K562 (cell line): ENCODE data around the gene CRIP3. TPM values are rescaled to one million over a fixed set of nuclear protein-coding genes. Genes with fewer than 3 reads are reported as not detected.

Experiments
- ATAC-seq: fragments of 200-7000 bp; cut with Tn5 transposase; 3 replicates; pipeline ENCODE4 v1.9.1; 2020; ENCODE audit warnings: moderate library complexity
- Bru-seq: library from RNA; stranded (reverse); fragments of 400-500 nt; gene quantifications from one replicate; lab custom pipeline; 2021; lab: Mats Ljungman, UMichigan
- BruChase-seq, 2 experiments: library from RNA; stranded (reverse); fragments of 400-500 nt; gene quantifications; one replicate each; lab custom pipeline; 2021; lab: Mats Ljungman, UMichigan
- BruUV-seq: library from RNA; stranded (reverse); fragments of 400-500 nt; replicated peaks from 2 replicates; lab custom pipeline; 2021; lab: Mats Ljungman, UMichigan
- CTCF ChIA-PET: fragments of 300-600 bp; formaldehyde crosslinking; extraction: SDS; loops from one replicate; lab custom pipeline; 2021; ENCODE audit warnings: low intra/inter-chr PET ratio; lab: Yijun Ruan, JAX
- POLR2A ChIA-PET: fragments of 300-600, 350-650 bp; sonication (Branson Sonifier 250); formaldehyde crosslinking; extraction: SDS; loops from one replicate; lab custom pipeline; 2021; ENCODE audit warnings: antibody characterized with exemption, inconsistent platforms; lab: Yijun Ruan, JAX
- DNase-seq, 4 experiments: peaks; one replicate each; pipeline versions ENCODE4 v3.0.0 to v3.0.0-alpha.2; 2011 to 2018; ENCODE audit warnings: low spot score in 3 of 4, mixed read lengths in 3 of 4; ENCODE audit errors: extremely low read depth in 1 of 4
- FAIRE-seq: peaks from 2 replicates; lab custom pipeline; 2011; peaks lifted over from hg19 to GRCh38; lab: Jason Lieb, UNC
- H2AFZ ChIP-seq: 2 replicates; pipeline ENCODE4 v1.6.0; 2011; ENCODE audit warnings: low read depth, low read length, control low read depth, inconsistent platforms
- H3K27ac ChIP-seq: fragments of 200-600 bp; 3 replicates; pipeline ENCODE4 v1.8.0; 2011; ENCODE audit warnings: low read depth, mild to moderate bottlenecking, control low read depth, inconsistent platforms, low read length, moderate library complexity, mixed read lengths; ENCODE audit errors: extremely low read depth
- H3K27me3 ChIP-seq, 2 experiments: fragments of 300-600 bp in 1 of 2; 2 replicates in 1 of 2; 3 replicates in 1 of 2; pipeline versions ENCODE4 v1.6.0 to v1.8.0; 2011; ENCODE audit warnings: inconsistent platforms in 2 of 2, low read length in 2 of 2, mild to moderate bottlenecking in 1 of 2, mixed read lengths in 1 of 2, moderate library complexity in 1 of 2; ENCODE audit not compliant: control insufficient read depth in 2 of 2, insufficient read depth in 2 of 2
- H3K36me3 ChIP-seq: fragments of 300-600 bp; 3 replicates; pipeline ENCODE4 v1.8.0; 2011; ENCODE audit warnings: mild to moderate bottlenecking, low read length, inconsistent platforms; ENCODE audit not compliant: control insufficient read depth, insufficient read depth
- H3K4me1 ChIP-seq, 2 experiments: fragments of 200-600 bp in 1 of 2; replicated peaks in 1 of 2; 2 replicates in 1 of 2; 3 replicates in 1 of 2; pipeline versions ENCODE4 v1.5.1 to v1.8.0; 2011; ENCODE audit warnings: inconsistent platforms in 2 of 2, low read length in 2 of 2, mild to moderate bottlenecking in 1 of 2, mixed read lengths in 1 of 2, moderate library complexity in 1 of 2; ENCODE audit not compliant: control insufficient read depth in 2 of 2, insufficient read depth in 2 of 2
- H3K4me2 ChIP-seq: 2 replicates; pipeline ENCODE4 v1.6.1; 2011; ENCODE audit warnings: low read length, control low read depth, inconsistent platforms, mixed read lengths; ENCODE audit not compliant: insufficient read depth
- H3K4me3 ChIP-seq: fragments of 200-600 bp; sonication (generic), shearing (Covaris generic); 2 replicates; pipeline ENCODE4 v1.5.1; 2016; ENCODE audit warnings: control low read depth, inconsistent platforms
- H3K79me2 ChIP-seq: fragments of 200-600 bp; 3 replicates; pipeline ENCODE4 v1.8.0; 2011; ENCODE audit warnings: low read length, inconsistent platforms; ENCODE audit not compliant: control insufficient read depth, insufficient read depth
- H3K9ac ChIP-seq, 2 experiments: 2 replicates each; pipeline versions ENCODE4 v1.6.0 to v1.6.1; 2011; ENCODE audit warnings: low read depth in 2 of 2, low read length in 2 of 2, control low read depth in 1 of 2, inconsistent platforms in 1 of 2, mild to moderate bottlenecking in 1 of 2, mixed read lengths in 1 of 2; ENCODE audit not compliant: insufficient read depth in 1 of 2
- H3K9me1 ChIP-seq: one replicate; pipeline ENCODE4 v1.6.0; 2011; ENCODE audit warnings: inconsistent platforms, mild to moderate bottlenecking, low read length, moderate library complexity; ENCODE audit not compliant: control insufficient read depth, insufficient read depth
- H3K9me3 ChIP-seq: replicated peaks from 2 replicates; pipeline ENCODE4 v1.5.1; 2011; ENCODE audit warnings: low read depth, low read length, inconsistent platforms; ENCODE audit not compliant: control insufficient read depth, insufficient read depth
- H4K20me1 ChIP-seq: replicated peaks from 2 replicates; pipeline ENCODE4 v1.6.1; 2011; ENCODE audit warnings: low read length, inconsistent platforms, mixed read lengths; ENCODE audit not compliant: control insufficient read depth, insufficient read depth
- ADNP ChIP-seq: fragments of 200-800 bp; sonication (Bioruptor generic); IDR thresholded peaks from 2 replicates; pipeline ENCODE4 v1.6.1; 2016; ENCODE audit warnings: missing genetic modification characterization, missing compliant biosample characterization
- CEBPG ChIP-seq, 3 experiments: fragments of 200-800 bp in 1 of 3; sonication (Bioruptor generic) in 1 of 3; sonication (generic) in 1 of 3; formaldehyde crosslinking in 1 of 3; IDR thresholded peaks in 2 of 3; conservative IDR thresholded peaks in 1 of 3; 2 replicates each; pipeline versions ENCODE4 v1.6.1 to v1.8.0; 2016 to 2022; ENCODE audit warnings: missing compliant biosample characterization in 2 of 3, missing genetic modification characterization in 2 of 3, mild to moderate bottlenecking in 1 of 3, missing genetic modification reagents in 1 of 3
- CTCF ChIP-seq, 3 experiments: IDR thresholded peaks in 2 of 3; conservative IDR thresholded peaks in 1 of 3; 2 replicates each; pipeline ENCODE4 v1.5.1; 2011 to 2012; ENCODE audit warnings: low read length in 3 of 3, mild to moderate bottlenecking in 3 of 3, control low read depth in 2 of 3, improper control_type of control experiment in 1 of 3, inconsistent platforms in 1 of 3, low read depth in 1 of 3, mixed read lengths in 1 of 3, moderate library complexity in 1 of 3; ENCODE audit not compliant: insufficient read depth in 2 of 3
- DIDO1 ChIP-seq: fragments of 450-650 bp; IDR thresholded peaks from 2 replicates; pipeline ENCODE4 v1.6.1; 2016; ENCODE audit warnings: low read depth, missing biosample characterization, missing genetic modification characterization
- DNMT1 ChIP-seq: fragments of 450-650 bp; IDR thresholded peaks from 2 replicates; pipeline ENCODE4 v1.6.1; 2016; ENCODE audit warnings: antibody characterized with exemption, mild to moderate bottlenecking
- L3MBTL2 ChIP-seq: fragments of 450-650 bp; IDR thresholded peaks from 2 replicates; pipeline ENCODE4 v1.6.1; 2016; ENCODE audit warnings: mild to moderate bottlenecking, moderate library complexity
- MNT ChIP-seq, 2 experiments: fragments of 450-650 bp; conservative IDR thresholded peaks; 2 replicates each; pipeline ENCODE4 v1.6.1; 2017; ENCODE audit warnings: mild to moderate bottlenecking in 2 of 2, moderate library complexity in 2 of 2
- PHB2 ChIP-seq: fragments of 450-650 bp; IDR thresholded peaks from 2 replicates; pipeline ENCODE4 v1.6.1; 2017; ENCODE audit warnings: low read depth
- SAP30 ChIP-seq: fragments of 200-600 bp; sonication (generic); IDR thresholded peaks from 2 replicates; pipeline ENCODE4 v1.6.1; 2012; ENCODE audit warnings: borderline replicate concordance, low read depth, mild to moderate bottlenecking, moderate library complexity, low read length, control low read depth, inconsistent platforms; ENCODE audit not compliant: insufficient read depth, poor library complexity, severe bottlenecking
- TARDBP ChIP-seq: fragments of 450-650 bp; IDR thresholded peaks from 2 replicates; pipeline ENCODE4 v1.6.1; 2016
- ZNF263 ChIP-seq: sonication (generic); formaldehyde crosslinking; IDR thresholded peaks from 2 replicates; pipeline ENCODE4 v1.8.0; 2022; ENCODE audit warnings: mild to moderate bottlenecking, missing genetic modification reagents, borderline replicate concordance
- ZNF436 ChIP-seq: fragments of 250-450, 450-650 bp; sonication (Bioruptor Pico); formaldehyde crosslinking; IDR thresholded peaks from 2 replicates; pipeline ENCODE4 v1.7.0; 2020; ENCODE audit warnings: mild to moderate bottlenecking
- WGBS: fragments of 100-300 bp; shearing (Covaris generic); methylation state at CpG from one replicate; pipeline ENCODE4 v1.1.6; 2016; ENCODE audit warnings: low coverage, mixed read lengths; ENCODE audit not compliant: insufficient coverage; ENCODE audit errors: missing lambda C conversion rate; 5-methylcytosine and 5-hydroxymethylcytosine counted together
- in situ Hi-C: fragments of 300-500 bp; cut with MboI; formaldehyde crosslinking; loops from 4 replicates; pipeline ENCODE4 v1.15.0; 2018; ENCODE audit warnings: inconsistent platforms, mixed read lengths
- intact Hi-C: fragments of 100-400 bp; cut with micrococcal nuclease; formaldehyde crosslinking; loops from 2 replicates; pipeline ENCODE4 v1.14.2; 2022
- long read RNA-seq, 3 experiments: library from polyadenylated mRNA in 2 of 3; library from RNA in 1 of 3; unstranded in 2 of 3; stranded (forward) in 1 of 3; transcript quantifications; one replicate each; pipeline ENCODE4 v2.0.0, GENCODE V29; 2019 to 2022
- polyA minus RNA-seq, 3 experiments: library from RNA; depleted of rRNA, polyadenylated mRNA; stranded (reverse); fragments of >200 nt; gene quantifications; 2 replicates each; pipeline ENCODE4 v1.2.3, GENCODE V29; 2011
- polyA plus RNA-seq, 8 experiments: library from polyadenylated mRNA; depleted of rRNA in 4 of 8; stranded (reverse) in 5 of 8; unstranded in 3 of 8; fragments of >200 nt; fragmentation: Nextera tagmentation in 2 of 8; fragmentation: Illumina TruSeq in 1 of 8; extraction: Ambion mirVana in 2 of 8; extraction: Trizol in 1 of 8; gene quantifications; 2 replicates each; pipeline versions ENCODE4 v1.2.1 to v1.2.3, GENCODE V29; 2011 to 2014; ENCODE audit warnings: inconsistent platforms in 1 of 8, missing spikeins in 1 of 8
- total RNA-seq, 7 experiments: library from RNA; depleted of rRNA in 6 of 7; stranded (reverse); fragments of >200 nt in 6 of 7; fragmentation: Illumina TruSeq in 2 of 7; extraction: Trizol in 2 of 7; gene quantifications; 2 replicates each; pipeline versions ENCODE4 v1.2.1 to v1.2.3, GENCODE V29; 2011 to 2021; ENCODE audit warnings: low replicate concordance in 1 of 7

CRIP3 gene
- total RNA-seq (2011; cell fraction: chromatin; rRNA removed; ENCODE audit: low replicate concordance) = 6.4 and 11.3 TPM in 2 replicates
- total RNA-seq (2011; cell fraction: nucleolus; rRNA removed) = 7.6 and 7.8 TPM in 2 replicates
- 7.9 and 8.0 TPM in 2 replicates for total RNA-seq (2011; cell fraction: nucleoplasm; rRNA removed)
- total RNA-seq (2014; rRNA removed) = 0.86 and 1.0 TPM in 2 replicates
- total RNA-seq (2014; rRNA removed; fragmentation: Illumina TruSeq; extraction: Trizol) = 0.87 and 0.99 TPM in 2 replicates
- total RNA-seq (2015; rRNA removed; fragmentation: Illumina TruSeq; extraction: Trizol) = 0.36 TPM in 1 of 2 replicates, not detected in the other
- total RNA-seq (2021) = 0.82 and 0.89 TPM in 2 replicates
- 1.2 and 2.7 TPM in 2 replicates for polyA plus RNA-seq (2011; rRNA removed)
- 1.4 and 1.6 TPM in 2 replicates for polyA plus RNA-seq (2011; cell fraction: cytosol; rRNA removed)
- 9.4 and 9.7 TPM in 2 replicates for polyA plus RNA-seq (2011; cell fraction: nucleus; rRNA removed)
- 0.31 and 0.75 TPM in 2 replicates for polyA plus RNA-seq (2012)
- polyA plus RNA-seq (2014; fragmentation: Illumina TruSeq; extraction: Trizol) = 0.86 and 2.1 TPM in 2 replicates
- under 1 TPM; 0.72 to 0.99 TPM for polyA plus RNA-seq (2014; fragmentation: Nextera tagmentation; extraction: Ambion mirVana)
- 1.3 and 3.6 TPM in 2 replicates for polyA plus RNA-seq (2014; rRNA removed)
- 0.57 and 0.60 TPM in 2 replicates for polyA minus RNA-seq (2011; rRNA and poly(A)+ RNA removed)
- polyA minus RNA-seq (2011; cell fraction: cytosol; rRNA and poly(A)+ RNA removed) = not detected in 2 replicates
- 2.0 and 3.6 TPM in 2 replicates for polyA minus RNA-seq (2011; cell fraction: nucleus; rRNA and poly(A)+ RNA removed)
- Bru-seq, nascent RNA = percentile 44 among the genes with signal in this experiment
- percentile 22 among the genes with signal in this experiment for BruChase-seq, experiment 1, labeled RNA remaining after a 2-hour chase
- percentile 21 among the genes with signal in this experiment for BruChase-seq, experiment 2, labeled RNA remaining after a 6-hour chase
- long read RNA-seq, experiment 1, partial matches to known transcripts = 0 of 1 reads
- long read RNA-seq, experiment 1, other reads (novel, unspliced or antisense) = 0 of 1 reads
- long read RNA-seq, experiment 2 = 0 reads
- long read RNA-seq, experiment 3 = 0 reads

GRCh38 chr6:43308101-43308989 is at the start of gene CRIP3:
CRIP3 (minus strand) TSS chr6:43308826; CDS start chr6:43308792, 34 bp downstream.
- WGBS = 8% methylated on average over 39 of the region's 39 CpGs
- H3K9ac ChIP-seq = peak within 1 kb of the TSS; percentile 24 to 86; a peak in 3 of 4 replicates
- peaks cover 14 to 21% of the 10 kb centered on the region in 2 experiments for H3K4me1 ChIP-seq
- peaks cover 1 to 6% of the 10 kb centered on the region in 2 experiments; a peak in 3 of 5 replicates for H3K27me3 ChIP-seq
- H3K9me3 ChIP-seq = no peaks in the 10 kb centered on the region
- ChIA-PET CTCF (no interaction called here), POLR2A (interaction anchor here (0.6 to 1.4 kb wide), 11 partner anchors 9 to 448 kb away, joined by 3 to 6 read pairs (median 4); no protein-coding TSS in a partner anchor)
- peak within 1 kb of the TSS; percentile 82 for H3K4me2 ChIP-seq
- no peaks in the 10 kb centered on the region for H3K36me3 ChIP-seq
- H3K9me1 ChIP-seq = peaks cover 2% of the 10 kb centered on the region
- DNase-seq = peak; percentile 59 to 70 (median 68)
- intact Hi-C loops (no loop called here), in situ Hi-C loops (no loop called here)
- peak within 1 kb of the TSS; percentile 98 for H2AFZ ChIP-seq
- BruUV-seq = no TSS peak
- H3K4me3 ChIP-seq = peak within 1 kb of the TSS; percentile 29
- H3K27ac ChIP-seq = no peak within 1 kb of the TSS
- FAIRE-seq = no peak
- H3K79me2 ChIP-seq = no peaks in the 10 kb centered on the region
- peak; percentile 88 for ATAC-seq
- no peaks in the 10 kb centered on the region for H4K20me1 ChIP-seq
- TF ChIP-seq ZNF263 (CRISPR knock-in tag) = peak; percentile 50; the same call in 1 of the 2 replicates
- TF ChIP-seq DNMT1 = no peak
- TF ChIP-seq MNT (conservative IDR thresholded peaks at IDR 0.05) = peak in 1 of 2 experiments; percentile 19; a peak in 1 of 4 replicates
- TF ChIP-seq PHB2 = no peak
- no peak for TF ChIP-seq ZNF436 (CRISPR knock-in tag)
- no peak for TF ChIP-seq CEBPG (CRISPR knock-in tag; IDR thresholded peaks at IDR 0.05)
- no peak for TF ChIP-seq CEBPG (tag; conservative IDR thresholded peaks at IDR 0.05 in 1 of 2, IDR thresholded peaks at IDR 0.05 in 1 of 2)
- peak; percentile 20 to 44 (median 40); a peak in 2 of 6 replicates for TF ChIP-seq CTCF (IDR thresholded peaks at IDR 0.05 in 2 of 3, conservative IDR thresholded peaks at IDR 0.05 in 1 of 3; ENCODE audit: insufficient read depth in 2 of 3, low read depth in 1 of 3, low read length in 3 of 3)
- no peak for TF ChIP-seq SAP30
- TF ChIP-seq TARDBP = no peak
- TF ChIP-seq L3MBTL2 = 0 out of 2 replicates have a peak, but pooled peaks have one; percentile 30
- no peak for TF ChIP-seq DIDO1
- TF ChIP-seq ADNP (tag) = no peak
